ENCODE measurements around the gene SNX13.

The SNX13 gene, protein sequence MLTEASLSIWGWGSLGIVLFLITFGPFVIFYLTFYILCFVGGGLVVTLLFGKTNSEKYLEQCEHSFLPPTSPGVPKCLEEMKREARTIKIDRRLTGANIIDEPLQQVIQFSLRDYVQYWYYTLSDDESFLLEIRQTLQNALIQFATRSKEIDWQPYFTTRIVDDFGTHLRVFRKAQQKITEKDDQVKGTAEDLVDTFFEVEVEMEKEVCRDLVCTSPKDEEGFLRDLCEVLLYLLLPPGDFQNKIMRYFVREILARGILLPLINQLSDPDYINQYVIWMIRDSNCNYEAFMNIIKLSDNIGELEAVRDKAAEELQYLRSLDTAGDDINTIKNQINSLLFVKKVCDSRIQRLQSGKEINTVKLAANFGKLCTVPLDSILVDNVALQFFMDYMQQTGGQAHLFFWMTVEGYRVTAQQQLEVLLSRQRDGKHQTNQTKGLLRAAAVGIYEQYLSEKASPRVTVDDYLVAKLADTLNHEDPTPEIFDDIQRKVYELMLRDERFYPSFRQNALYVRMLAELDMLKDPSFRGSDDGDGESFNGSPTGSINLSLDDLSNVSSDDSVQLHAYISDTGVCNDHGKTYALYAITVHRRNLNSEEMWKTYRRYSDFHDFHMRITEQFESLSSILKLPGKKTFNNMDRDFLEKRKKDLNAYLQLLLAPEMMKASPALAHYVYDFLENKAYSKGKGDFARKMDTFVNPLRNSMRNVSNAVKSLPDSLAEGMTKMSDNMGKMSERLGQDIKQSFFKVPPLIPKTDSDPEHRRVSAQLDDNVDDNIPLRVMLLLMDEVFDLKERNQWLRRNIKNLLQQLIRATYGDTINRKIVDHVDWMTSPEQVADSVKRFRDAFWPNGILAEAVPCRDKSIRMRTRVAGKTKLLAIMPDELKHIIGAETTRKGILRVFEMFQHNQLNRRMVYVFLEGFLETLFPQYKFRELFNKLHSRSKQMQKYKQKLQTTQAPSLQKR

DNA sequence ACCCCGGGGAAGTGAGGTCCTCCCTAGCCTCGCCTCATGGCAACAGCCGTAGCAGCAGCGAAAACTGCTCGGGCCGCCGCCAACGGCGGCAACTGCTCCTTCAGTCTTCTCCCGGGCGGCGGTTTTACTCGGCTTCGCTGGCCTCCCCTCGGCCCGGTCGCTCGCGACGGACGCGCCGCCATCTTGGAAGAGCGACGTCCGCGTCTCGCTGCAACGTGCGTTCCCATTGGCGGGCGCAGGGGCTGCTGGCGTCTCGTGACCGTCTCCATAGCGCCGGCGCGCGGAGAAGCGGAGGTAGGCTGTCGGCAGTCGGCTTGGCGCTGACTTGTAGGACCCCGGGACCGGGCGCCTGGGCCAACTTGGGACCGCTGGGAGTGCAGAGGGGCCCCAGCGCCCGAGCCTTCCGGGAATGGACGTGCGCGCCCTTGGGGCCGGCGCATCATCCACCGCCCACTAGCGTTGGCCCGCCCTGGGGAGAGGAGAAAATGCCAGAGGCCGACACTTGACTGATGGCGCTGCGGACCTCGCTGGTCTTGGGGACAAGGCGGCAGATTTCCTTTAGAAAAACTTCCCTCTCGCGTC lies at the start of gene SNX13:
TSS of gene SNX13 (minus strand) at position 193 of the 582 bp plus-strand sequence. CDS start 199 bp downstream, outside the sequence.
- DNase-seq = peak; percentile 41 to 94 (median 84)

GRCh38 chr7:17989546-17989945 lies 49.3 kb upstream of the SNX13 start:
- no peak for DNase-seq

DNA sequence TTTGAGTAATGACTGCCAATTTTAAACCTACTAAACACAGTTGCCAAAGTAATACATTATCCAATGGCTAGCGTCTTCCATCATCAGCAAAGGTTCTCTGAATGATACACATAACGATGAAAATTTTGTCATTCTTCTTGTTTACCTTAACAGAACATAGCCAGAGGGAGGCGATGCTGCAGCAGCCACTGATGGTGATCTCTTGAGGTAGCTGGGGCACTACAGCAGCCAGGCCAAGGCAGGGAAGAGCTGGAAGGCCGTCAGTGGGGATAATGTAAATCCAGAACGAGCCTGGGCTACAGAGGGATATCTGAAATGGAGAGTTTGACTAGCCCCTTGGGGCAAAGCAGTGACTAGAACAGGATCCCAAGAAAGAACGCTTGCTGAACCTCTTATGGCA lies 48.6 kb upstream of the SNX13 start:
- no peak for DNase-seq

DNA sequence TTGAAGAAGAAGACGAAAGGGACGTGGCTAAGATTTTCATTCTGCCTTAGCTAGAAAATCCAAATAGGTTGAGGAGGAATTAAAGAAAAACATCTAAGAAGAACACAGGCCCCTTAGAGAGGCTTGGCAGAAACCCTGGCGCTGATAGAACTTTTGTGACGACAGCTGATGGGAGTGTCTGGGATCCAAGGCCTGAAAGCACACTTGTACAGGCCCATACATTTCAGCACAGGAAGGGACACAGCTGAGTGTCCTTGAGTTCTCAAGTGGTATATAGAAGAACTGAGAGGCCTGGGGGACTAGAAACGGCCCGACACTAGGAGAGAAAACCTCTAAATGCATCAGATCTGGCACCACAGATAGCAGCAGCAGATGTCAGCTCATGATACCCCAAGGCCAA lies 47.8 kb upstream of the SNX13 start:
- no peak for DNase-seq

DNA sequence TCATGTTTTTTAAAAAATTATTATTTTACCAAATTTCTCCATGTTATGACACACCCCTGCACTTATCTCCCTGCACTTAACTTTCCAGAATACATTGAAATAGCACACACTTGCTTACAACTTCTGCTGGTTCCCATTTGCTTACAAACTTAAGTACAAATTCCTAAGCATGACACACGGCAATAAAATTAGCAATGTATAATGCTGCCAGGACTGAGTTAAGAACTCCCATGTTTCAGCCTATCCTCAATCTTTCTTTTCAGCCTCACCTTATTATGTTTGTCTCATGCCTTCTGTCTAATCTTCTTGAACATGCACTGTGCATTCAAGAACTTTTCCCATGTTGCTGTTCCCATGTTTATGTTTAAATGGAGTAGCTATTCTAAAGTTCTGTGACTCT lies 46.6 kb upstream of the SNX13 start:
- DNase-seq = no peak

DNA sequence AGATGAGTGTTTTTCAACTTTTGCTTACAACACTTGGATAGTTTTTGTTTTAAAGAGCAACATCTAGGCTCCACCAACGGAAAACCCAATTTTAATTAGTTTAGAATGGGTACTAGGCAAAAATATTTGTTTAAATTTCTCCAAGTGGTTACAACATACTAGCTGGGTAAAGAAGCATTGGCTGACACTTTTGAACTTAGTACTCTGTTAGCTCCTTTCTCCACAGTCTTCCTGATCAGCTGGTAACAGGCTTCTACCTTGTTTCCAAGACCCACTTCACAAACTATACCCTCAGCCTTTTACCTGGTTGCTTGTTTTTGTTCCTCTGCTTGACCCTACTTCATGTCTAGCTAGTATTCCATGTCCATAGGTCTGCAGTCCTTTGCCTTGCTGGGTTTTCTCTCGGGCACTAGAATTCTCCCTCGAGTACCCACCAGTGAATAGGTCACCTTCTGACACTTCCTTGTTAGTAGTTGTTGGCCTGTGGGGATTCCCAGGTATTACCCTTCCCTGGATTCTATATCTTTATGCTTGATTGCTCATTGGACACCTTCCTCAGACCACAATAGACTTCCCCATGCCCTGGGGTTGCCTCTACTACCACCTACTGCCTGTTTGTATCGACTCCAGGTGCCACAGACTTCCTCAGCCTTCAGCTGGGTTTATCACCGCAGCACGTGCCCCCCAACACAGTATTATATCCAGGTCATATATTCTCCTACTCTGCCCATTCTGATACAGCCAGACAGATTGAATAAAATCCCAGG lies 45.4 kb upstream of the SNX13 start:
- no peak for DNase-seq

- DNase-seq = no peak
These were observed 44.0 kb upstream of the SNX13 start for GRCh38 chr7:17984288-17984687.

DNA sequence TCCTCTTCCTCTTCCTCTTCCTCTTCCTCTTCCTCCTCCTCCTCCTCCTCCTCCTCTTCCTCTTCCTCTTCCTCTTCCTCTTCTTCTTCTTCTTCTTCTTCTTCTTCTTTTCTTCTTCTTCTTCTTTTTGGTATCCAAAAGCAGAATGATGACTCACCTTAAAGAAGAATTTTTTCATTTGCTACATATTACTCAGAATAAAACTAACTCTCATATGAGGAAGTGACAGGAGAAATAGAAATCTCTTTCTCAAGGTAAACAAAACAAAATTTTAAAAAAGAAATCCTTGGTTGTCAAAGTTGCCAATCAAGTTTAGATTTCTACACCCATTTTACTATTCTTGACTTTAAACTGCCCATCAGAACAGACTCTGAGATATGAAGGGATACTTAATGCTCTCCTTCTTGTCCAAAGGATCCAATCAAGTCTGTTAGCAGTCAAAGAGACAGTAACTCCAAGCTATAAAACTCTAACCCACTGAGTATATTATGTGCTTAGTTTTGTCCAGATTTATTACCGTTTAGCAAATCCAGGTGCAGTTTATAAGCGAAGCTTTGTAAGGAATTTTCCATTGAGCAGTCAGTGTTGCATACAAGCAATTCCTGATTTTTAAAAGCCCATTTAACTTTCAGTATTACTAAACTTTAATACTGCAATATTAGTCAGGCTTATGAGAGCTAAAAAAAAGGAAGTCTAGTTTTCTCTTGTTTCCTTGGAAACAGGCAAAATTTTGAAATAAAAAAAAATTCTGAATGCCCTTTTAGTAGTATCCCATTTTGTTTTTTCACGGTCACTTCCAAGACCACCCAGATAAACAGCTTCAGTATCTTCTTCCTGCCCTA lies 43.1 kb upstream of the SNX13 start:
- no peak for DNase-seq

GRCh38 chr7:17976952-17977351 lies 36.7 kb upstream of the SNX13 start:
- DNase-seq = no peak

DNA sequence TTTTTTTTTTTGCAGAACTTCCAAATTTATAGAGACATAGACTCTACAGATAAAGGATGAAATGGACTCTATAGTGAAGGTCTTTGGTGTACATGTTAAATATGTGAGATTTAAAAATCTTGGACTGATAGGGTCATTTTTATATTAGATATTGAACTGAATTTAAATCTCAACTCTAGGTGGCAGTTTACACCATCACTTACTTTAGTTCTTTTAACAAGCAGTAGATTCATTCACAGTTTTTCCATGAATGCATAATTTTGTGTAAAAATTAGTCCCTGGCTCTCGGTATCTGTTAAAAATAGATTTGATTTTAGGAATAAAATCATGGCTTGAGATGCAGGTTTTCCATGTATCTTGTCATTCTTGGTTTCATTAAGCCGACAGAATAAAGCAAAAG lies 31.1 kb upstream of the SNX13 start:
- DNase-seq = no peak

- DNase-seq = no peak
These were observed 28.8 kb upstream of the SNX13 start for GRCh38 chr7:17968791-17969715.

GRCh38 chr7:17966706-17967105 lies 26.4 kb upstream of the SNX13 start:
- DNase-seq = no peak

GRCh38 chr7:17965603-17966002 lies 25.3 kb upstream of the SNX13 start:
- no peak for DNase-seq

GRCh38 chr7:17963281-17963680 lies 23.0 kb upstream of the SNX13 start:
- no peak for DNase-seq

GRCh38 chr7:17962652-17963051 lies 22.4 kb upstream of the SNX13 start:
- no peak for DNase-seq

DNA sequence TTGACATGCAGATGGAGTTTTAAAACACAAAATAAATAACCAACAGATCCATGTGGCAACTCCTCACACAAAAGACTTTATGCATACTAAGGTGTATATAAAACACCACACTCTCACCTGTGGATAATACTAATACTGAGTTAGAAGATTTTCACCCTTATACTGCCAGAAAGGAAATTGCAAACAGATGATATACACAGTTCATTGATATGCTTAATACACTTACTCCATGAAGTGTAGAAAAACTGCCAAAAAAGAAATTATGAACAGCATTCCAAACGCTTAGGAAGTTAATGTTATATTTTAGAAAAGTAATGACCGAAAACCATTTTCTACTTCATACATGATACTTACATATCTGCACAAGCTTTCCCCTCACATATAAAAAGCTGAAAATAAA lies 17.6 kb upstream of the SNX13 start:
- DNase-seq = no peak

DNA sequence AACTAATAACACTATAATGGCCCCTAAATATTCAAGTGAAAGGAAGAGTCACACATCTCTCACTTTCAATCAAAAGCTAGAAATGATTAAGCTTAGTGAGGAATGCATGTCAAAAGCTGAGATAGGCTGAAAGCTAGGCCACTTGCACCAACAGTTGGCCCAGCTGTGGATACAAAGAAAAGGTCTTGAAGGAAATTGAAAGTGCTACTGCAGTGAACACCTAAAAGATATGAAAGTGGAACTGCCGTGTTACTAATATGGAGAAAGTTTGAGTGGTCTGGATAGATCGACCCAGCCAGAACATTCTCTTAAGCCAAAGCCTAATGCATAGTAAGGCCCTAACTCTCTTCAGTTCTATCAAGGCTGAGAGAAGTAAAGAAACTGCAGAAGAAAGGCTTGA lies 12.1 kb upstream of the SNX13 start:
- DNase-seq = no peak

- DNase-seq = no peak
These were observed 11.5 kb upstream of the SNX13 start for GRCh38 chr7:17951742-17952254.

Measured in amygdala (tissue), 56 donors.